D341Med (cell line): Measurements from ENCODE around the gene SQOR.

Source experiments
- DNase-seq: peaks from one replicate; pipeline ENCODE4 v3.0.0; 2012; ENCODE audit warnings: low spot score

The SQOR gene

DNA sequence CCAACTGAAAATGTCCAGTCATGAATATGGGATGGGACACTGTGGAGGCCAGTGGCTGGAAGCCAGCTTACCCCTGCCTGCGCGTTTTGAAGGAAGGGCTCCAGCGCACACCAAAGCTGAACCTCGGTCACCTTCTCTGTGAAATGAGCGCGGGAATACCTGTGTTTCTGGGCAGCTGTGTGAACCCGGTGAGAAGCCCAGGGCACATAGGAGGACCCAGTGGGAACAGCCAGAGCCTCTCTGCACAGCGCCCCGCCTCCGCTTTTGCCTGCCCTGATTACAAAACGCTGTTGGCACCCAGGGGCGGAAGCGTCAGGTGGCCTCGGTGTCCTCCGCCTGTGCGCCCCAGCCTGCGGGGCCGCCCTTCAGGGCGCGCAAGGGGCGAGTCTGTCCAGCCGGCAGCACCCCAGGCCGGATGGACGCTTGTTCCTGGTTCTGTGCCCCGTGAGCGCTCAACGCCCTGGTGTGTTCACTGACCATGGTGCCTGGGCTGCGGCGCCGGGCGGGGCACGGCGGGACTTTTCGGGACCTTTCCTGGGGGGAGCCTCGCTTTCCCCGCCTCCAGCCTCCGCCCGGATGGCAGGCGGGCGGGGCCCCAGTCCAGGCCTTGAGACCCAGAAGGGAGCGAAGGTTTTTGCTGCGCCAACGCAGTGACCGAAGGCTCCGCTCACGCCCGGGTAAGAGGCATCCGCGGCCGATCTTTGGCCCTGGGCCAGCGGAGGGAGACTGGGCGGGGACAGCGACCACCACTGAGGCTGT lies at the start of gene SQOR:
Gene SQOR, plus strand, starts transcription at position 598 of the 759 bp plus-strand sequence. CDS start 23,895 bp downstream, outside the sequence.
- DNase-seq: peak; percentile 40

GRCh38 chr15:45585069-45585791 lies 49.6 kb upstream of the SQOR start:
- DNase-seq: no peak

GRCh38 chr15:45586125-45586524 lies 48.7 kb upstream of the SQOR start:
- no peak for DNase-seq

DNA sequence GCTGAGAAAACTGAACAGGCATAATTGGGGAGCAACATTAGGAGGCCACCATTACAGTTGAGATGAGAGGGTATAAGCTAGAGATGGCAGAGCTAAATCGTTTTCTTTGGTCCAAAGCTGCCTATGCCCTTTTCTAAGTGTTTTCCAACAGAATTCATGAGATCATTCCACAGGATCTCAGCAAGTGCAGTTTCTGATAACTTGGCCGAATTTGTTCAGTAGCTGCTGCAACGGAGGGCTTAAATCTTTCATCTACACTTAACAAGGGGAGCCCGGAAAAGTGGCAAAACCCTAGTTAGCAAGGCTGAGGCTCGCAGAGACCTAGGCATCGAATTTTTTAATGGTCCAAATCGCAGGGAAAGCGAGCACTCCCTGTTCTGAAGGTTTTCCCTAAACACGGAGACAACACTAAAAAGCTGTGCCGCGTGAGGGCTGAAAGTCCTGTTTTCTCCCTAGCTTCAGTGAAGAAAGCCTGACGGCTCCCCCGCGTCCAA lies 48.2 kb upstream of the SQOR start:
- DNase-seq: no peak

GRCh38 chr15:45587095-45587862 lies 47.5 kb upstream of the SQOR start, which contains the start of gene BLOC1S6:
BLOC1S6 (plus strand) TSS chr15:45587379; CDS start chr15:45587444, 65 bp downstream.
- DNase-seq: peak; percentile 88

GRCh38 chr15:45587863-45588170 lies 47.0 kb upstream of the SQOR start:
- no peak for DNase-seq

- DNase-seq: no peak
These were observed 46.5 kb upstream of the SQOR start for GRCh38 chr15:45588219-45588875.

DNA sequence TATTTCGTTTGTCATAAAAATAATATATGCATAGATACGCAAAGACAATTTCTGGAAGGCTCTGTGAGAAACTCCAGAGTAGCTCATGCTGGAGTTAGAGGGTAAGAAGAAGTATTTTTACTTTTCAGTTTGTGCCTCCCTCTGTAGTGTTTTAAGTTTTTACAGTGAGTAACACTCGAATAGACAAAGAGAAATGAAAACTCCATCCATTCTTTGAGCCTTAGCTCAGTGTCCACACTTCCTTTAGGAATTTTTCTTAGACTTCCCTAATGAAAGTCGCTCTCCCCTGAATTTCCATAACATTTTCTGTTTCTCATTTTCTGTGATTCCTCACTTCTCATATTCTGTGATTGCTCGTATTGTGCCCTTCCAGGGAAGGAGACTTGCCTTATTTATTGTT lies 45.6 kb upstream of the SQOR start:
- DNase-seq: no peak

DNA sequence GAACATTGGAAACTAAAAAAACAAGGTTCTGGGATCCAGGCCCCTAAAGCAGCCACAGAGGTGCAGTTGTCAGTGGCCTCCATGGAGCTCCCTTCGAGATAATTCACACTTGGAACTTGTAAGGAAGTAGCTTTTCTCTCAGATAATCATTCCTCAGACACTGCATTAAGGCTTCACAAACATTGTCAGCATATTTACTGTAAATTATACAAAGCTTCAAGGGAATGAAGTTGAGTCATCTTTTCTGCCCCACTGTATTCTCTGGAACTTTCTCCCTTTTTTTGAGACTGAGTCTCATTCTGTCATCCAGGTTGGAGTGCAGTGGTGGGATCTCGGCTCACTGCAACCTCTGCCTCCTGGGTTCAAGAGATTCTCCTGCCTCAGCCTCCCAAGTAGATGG lies 40.5 kb upstream of the SQOR start:
- DNase-seq: no peak

- DNase-seq: no peak
These were observed 39.8 kb upstream of the SQOR start for GRCh38 chr15:45594835-45595530.

DNA sequence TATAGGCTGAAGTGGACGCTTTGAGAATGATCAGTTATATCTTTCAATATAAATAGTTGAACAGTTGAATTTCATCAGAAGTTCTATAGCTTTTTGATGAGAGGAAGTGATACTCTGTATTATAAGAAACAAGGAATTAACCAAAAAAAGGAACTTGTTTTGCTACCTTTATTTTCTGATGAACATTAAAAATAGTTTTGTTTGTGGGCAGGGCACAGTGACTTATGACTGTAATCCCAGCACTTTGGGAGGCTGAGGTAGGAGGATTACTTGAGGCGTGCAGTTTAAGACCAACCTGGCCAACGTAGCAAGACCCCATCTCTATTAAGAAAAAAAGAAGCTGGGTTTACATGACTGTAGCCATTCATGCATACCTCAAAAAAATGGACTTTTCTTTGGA lies 30.9 kb upstream of the SQOR start:
- no peak for DNase-seq

- no peak for DNase-seq
These were observed 30.5 kb upstream of the SQOR start for GRCh38 chr15:45604326-45604725.

DNA sequence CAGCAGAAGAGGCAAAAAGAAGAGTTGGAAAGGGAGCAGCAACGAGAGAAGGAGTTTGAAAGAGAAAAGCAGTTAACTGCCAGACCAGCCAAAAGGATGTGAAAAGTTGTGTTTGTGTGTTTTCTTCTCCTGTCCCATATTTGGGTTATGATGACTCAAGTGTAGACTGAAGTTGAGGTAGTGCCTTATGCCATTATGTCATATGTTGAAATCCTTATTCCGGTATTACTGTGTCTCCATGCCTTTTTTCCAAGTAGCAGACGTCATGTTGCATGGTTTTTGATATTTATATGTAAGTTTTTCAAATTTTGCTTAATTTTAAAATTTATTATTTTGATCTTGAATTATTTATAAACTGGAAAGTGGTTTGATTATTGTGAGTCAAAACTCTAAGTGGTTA lies 28.4 kb upstream of the SQOR start:
- DNase-seq: no peak

DNA sequence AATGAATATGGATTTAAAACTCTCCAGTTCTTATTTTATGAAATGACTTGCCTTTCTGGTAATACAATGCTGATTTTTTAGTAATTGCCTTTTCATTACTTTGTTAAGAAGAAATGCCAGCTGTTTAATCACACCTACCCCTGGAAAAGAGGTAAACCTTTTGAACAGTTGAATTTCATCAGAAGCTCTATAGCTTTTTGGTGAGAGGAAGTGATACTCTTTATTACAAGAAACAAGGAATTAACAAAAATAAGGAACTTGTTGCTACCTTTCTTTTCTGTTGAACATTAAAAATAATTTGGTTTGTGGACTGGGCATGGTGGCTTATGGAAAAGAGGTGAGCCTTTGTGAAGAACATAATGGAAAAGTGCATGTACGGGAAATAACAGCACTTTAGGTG lies 28.0 kb upstream of the SQOR start:
- DNase-seq: no peak

GRCh38 chr15:45611305-45611704 lies 23.5 kb upstream of the SQOR start:
- no peak for DNase-seq

DNA sequence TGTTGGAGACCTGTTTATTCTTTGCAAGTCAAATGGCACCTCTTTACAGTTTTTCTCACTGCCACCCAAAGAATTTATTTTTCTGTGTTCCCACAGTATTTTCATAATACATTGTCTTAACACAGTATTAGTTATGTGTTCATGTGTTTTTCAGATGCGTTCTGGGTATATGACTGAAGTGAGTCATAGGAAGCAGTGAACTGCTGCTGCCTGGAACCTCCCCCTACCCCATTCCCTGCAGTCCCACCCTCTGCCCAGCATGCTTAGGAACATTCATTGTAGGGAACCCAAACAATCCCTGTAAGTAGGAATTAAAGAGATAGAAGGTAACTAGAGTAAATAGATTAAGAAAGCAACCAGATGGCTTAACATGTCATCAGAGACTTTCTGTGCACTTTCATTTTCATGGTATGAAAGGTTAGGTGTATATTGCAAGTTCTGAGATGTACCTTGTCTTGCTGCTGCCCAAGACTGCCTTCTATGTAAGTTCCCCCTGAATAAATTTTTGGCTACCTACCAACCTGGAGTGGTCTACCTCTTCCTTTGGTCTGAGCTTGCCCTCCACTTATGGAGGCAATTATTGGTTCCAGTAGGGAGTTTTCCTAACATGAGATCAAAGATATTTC lies 21.9 kb upstream of the SQOR start:
- peak; percentile 44 for DNase-seq

DNA sequence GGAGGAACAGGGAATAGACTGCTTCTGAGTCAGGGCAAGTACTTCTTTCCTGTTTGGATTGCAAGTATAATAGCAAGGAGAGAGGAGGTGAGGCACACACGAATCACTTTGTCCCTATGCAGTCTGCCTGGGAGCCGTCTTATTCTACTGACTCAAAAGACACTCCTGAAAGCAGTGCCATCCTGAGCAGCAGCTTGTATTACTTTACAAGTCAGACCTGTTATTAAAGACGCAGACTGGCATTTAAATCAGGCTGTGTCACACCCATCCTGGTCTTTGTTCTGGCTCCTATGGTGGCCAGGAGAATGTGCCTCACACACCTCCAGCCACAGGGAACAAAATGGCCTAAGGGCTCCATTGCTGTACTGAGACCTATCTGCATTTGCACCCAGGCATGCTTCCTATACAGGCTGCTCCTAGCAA lies 17.9 kb upstream of the SQOR start:
- DNase-seq: no peak

DNA sequence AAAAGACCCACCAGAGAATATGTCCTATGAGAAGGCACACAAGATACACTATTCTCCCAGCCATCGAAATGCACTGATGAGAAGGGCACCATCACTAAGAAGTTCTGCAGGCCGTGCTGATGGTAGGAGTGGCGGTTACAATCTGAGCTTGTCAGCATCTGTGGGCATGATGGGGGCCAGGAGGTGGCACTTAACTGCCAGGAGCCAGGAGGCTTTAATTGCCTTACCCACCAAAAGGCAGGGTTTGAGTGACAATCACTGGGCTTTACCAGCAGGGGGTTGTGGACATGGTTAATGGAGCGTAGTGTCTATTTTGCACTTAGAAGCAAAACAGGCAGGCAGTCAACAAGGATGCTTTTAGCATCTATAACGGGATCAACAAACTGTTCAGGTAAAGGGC lies 16.0 kb upstream of the SQOR start:
- DNase-seq: no peak

GRCh38 chr15:45628136-45628535 lies 6.7 kb upstream of the SQOR start:
- DNase-seq: no peak

DNA sequence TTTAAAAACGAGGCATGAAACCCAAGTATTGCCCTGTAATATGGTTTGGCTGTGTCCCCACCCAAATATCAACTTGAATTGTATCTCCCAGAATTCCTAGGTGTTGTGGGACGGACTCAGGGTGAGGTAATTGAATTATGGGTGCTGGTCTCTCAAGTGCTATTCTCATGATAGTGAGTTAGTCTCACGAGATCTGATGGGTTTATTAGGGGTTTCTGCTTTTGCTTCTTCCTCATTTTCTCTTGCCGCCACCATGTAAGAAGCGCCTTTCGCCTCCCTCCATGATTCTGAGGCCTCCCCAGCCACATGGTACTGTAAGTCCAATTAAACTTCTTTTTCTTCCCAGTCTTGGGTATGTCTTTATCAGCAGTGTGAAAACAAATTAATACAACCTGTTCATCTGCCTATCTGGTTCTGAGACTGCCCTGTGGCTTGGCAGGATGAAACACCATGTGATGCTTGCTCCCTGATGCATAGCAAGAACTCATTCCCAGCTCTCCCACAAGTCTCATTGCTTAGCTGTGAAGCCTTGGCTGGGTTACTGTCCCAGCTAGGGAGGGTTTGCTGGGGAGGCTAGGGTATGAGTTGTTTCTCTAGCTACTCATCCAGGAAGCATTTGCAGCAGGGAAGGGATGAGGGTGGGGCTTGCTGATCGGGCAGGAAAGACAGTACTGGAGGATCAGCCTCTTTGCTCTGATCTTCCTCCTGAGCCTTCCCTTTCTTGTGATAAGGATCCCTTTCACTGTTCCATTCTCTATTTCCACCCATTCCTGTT lies 3.7 kb upstream of the SQOR start:
- DNase-seq: no peak
